Erythroblast (primary cell): ENCODE measurements around the gene SLC26A1.

Experiments used
- GATA1 ChIP-seq: IDR thresholded peaks from 2 replicates; pipeline ENCODE4 v1.6.1; 2011; ENCODE audit warnings: low read depth, mild to moderate bottlenecking, control low read depth, low read length, moderate library complexity
- POLR2A ChIP-seq: IDR thresholded peaks from 2 replicates; pipeline ENCODE4 v1.6.1; 2011; ENCODE audit warnings: mild to moderate bottlenecking, low read length

- TF ChIP-seq POLR2A = no peak
- no peak for TF ChIP-seq GATA1
Measured at GRCh38 chr4:1026115-1026514, 32.9 kb upstream of the SLC26A1 start.
